HG02588 (cell line): ENCODE measurements around the gene DMD.
"Not testable (repeated sequence)": the region's sequence is repeated elsewhere in the genome, so short reads cannot be mapped to it uniquely, and the experiment has no call there.

Experiments
- ATAC-seq: cut with Tn5 transposase; IDR thresholded peaks from one replicate; pipeline ENCODE4 v1.9.1; 2021; ENCODE audit warnings: mild to moderate bottlenecking, moderate library complexity; ENCODE audit not compliant: unreplicated experiment

Gene DMD

GRCh38 chrX:31470753-31471152, 1740.6 kb downstream of the DMD start:
- not testable (repeated sequence) for ATAC-seq

DNA sequence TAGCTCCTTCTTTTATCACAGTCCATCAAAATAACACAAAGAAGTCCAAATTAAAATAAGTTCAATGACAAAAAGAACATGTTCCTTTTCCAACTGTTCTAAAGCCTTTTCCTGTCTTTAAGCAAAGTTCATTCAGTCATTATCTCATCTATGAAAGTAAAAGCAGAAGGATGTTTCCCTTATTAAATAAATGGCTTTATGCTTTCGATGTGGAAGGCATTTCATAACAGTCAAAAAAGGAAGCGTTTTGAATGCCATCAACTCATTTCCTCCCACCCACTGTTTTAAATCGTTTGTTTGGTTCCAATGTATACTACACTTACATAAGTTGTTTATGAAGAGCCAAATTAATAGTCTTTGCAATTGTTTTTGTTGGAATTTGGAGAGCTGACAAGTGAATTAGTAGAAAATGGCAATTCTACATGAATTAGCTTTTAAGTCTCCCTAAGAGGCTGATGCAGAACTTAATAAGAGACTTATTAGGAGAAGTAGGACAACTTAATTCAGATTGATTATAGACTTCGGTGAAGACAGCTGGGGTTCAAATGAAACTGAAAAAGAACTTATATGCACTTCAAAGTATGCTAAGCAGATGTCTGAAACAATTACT, 1746.9 kb downstream of the DMD start:
- no peak for ATAC-seq

GRCh38 chrX:31461266-31461665, 1750.1 kb downstream of the DMD start:
- ATAC-seq, result no peak

GRCh38 chrX:31459361-31459760, 1752.0 kb downstream of the DMD start:
- ATAC-seq, result no peak

DNA sequence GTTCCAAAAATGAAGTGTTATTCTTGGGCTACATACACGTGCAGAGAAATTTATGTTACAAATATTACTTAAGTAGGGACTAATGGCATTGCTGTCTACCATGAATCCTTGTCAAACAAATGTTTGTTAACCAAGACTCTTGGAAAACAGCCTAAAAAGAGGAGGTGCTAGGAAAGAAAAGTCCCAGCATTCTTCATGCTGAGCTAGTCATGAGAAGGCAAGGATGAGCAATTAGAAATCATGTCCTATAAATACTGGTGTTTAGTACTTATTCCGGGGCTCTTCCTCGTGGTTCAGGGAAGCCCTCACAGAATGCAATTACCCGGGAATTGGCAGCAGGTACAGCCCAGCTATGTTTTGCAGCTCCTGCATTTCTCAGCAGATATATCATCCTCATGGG, 1761.4 kb downstream of the DMD start:
- no peak for ATAC-seq

- ATAC-seq, result no peak
These were observed 1762.3 kb downstream of the DMD start for GRCh38 chrX:31449081-31449480.

DNA sequence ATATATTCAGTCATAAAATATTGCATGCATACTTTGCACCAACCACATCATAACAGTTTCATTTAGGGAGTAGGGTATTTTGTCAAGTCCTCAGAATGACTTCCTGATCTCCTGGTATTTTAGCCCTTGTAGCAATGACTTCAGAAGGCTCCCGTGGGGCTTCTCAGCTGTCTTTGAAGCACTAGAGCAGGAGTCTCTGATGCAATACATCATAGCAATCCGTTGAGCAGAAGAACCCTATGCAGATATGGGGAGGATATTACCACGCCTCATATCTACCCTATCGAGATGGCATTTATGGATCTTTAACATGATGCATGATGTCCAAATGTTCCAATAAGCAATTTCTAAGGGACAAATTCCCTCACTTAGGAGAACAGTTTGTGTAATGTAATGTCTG, 1765.8 kb downstream of the DMD start:
- no peak for ATAC-seq

- no peak for ATAC-seq
These were observed 1767.7 kb downstream of the DMD start for GRCh38 chrX:31443654-31444053.

DNA sequence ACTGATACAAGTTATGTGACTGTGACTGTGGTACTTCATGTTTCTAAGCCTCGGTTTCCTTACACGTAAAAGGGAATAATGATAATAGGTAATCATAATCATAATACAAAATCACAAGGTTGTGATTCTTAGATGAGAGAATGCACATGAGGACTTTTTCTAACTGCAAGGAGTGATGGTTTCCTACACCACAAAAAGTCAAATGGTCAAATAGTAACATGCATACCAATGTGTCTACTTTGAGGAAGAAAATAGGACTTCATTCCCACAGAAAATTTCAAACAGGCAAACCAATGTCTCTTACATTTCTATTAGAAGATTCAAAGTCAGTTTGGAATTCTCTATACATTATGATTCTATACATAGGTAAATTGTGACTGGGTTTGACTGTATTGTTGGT, 1770.8 kb downstream of the DMD start:
- no peak for ATAC-seq

DNA sequence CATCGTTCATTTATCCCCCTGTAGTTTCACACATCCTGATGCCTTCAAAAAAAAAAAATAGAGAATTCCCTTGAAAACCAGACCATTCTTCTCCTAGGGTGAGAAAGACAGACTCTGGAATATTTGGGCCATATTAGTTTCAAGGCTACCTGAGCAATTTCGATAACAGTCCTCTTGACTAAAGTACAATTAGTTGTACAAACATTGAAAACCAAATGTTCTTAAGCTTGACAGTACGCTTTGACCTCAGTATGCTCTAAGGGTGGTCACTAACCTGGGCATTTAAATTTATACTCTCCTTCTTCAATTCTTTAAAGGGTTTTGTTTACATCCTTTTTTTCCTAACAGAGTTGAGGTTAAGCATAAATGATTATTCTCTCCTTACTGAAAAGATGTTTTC, 1774.9 kb downstream of the DMD start:
- no peak for ATAC-seq

DNA sequence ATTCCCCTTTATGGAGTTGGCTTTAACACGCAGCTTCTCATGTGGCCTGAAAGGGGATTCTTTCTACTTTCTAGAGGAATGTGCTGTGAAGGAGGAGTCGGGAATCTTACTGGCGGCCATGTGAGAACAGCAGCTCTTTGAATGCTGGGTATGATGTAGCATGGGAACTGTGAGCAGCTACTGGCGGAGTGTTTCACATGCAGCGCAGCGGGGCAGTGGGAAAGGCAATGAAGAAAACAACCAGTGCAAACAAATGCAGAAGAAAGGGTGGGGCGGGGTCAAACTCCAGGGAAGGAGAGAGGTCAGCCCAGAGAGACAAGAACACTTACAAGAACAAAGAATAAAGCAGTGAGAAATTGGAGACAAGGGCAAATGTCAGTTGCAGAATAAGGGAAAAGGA, 1775.8 kb downstream of the DMD start:
- no peak for ATAC-seq

DNA sequence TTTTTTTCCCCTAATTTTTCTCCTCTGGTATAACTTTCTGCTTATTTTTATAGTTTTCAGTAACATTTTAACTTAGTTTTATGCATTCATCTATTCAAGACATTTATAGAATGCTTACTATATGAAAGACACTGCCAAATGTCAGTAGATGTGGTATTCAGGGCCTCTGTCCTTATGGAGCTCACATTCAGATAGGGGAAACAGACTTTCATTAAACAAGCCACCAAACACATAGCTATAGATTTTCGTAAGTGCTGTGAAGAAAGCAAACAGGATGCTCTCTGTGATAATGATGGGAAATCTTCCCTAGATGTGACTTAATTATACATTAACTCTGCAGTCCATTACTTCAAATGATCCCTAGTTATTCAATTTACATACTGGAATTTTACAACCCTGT, 1777.5 kb downstream of the DMD start:
- ATAC-seq, result no peak

- no peak for ATAC-seq
These were observed 1781.4 kb downstream of the DMD start for GRCh38 chrX:31429915-31430314.

DNA sequence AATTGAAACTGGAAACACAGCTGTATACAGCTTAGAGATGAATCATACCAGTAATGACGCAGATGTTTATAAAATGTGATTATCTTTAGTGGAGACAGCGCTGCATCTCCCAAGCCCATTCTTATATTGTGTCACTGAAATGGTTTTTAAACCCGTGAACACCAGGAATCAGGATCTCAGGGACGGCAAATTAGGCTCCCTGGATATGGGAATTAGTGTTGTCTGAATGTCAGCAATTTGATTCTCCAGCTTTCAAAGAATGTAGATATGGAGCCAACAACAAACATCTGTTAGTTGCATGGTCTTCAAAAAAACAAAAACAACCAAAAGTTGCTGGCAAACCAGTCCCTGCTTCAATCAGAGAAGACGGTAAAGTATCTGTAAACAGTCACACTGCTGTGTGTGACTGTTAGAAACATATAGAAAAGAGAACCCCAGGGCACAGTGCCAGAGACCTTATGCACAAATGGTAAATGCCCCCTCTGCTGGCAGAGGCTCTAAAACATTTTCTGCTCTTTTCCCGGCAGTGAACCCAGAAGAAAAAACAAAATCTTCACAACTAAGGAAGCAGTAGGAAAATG, 1787.7 kb downstream of the DMD start:
- ATAC-seq, result no peak

DNA sequence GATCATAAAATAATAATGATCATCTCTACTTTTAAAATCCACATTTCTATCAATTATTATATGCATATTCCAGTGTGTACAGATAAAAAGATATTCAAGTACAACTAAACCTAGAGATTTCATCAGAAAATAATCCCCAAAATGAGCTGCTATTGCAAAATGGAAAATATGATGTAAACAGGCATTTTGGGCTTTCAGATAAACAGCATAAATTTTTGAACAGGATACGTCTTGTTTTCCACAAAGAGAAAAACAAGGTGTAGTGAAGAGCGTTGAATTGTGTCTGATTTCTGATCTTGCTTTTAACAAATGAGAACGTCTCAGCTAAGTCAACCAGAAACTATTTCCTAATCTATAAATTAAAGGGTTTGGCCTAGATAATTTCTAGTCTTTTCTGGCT, 1789.9 kb downstream of the DMD start:
- no peak for ATAC-seq

DNA sequence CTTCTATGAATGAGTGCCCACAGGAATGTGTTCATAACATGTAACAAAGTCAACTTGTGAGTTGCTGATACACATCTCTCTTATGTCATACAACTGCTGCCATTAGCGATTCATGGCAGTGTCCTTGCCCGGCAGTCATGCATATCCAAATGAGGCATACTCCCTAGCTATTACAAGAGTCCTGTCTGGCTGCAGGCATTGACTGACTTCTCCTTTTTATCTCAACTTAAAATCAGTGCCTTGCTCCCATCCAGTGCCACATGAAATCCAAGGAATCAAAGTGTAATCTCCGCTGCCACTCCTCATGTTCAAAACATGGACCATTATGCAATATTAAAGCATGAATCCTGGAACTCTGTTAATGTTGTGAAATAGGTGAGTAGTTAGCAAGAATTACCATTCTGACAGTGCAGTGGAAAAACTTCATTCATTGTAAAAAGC, 1790.6 kb downstream of the DMD start:
- no peak for ATAC-seq

GRCh38 chrX:31420302-31420701, 1791.0 kb downstream of the DMD start:
- no peak for ATAC-seq

GRCh38 chrX:31397119-31397518, 1814.2 kb downstream of the DMD start:
- ATAC-seq, result no peak

- no peak for ATAC-seq
These were observed 1818.8 kb downstream of the DMD start for GRCh38 chrX:31392513-31392912.

GRCh38 chrX:31388946-31389345, 1822.4 kb downstream of the DMD start:
- no peak for ATAC-seq

- no peak for ATAC-seq
These were observed 1826.9 kb downstream of the DMD start for GRCh38 chrX:31384471-31384870.

GRCh38 chrX:31383991-31384390, 1827.4 kb downstream of the DMD start:
- no peak for ATAC-seq

DNA sequence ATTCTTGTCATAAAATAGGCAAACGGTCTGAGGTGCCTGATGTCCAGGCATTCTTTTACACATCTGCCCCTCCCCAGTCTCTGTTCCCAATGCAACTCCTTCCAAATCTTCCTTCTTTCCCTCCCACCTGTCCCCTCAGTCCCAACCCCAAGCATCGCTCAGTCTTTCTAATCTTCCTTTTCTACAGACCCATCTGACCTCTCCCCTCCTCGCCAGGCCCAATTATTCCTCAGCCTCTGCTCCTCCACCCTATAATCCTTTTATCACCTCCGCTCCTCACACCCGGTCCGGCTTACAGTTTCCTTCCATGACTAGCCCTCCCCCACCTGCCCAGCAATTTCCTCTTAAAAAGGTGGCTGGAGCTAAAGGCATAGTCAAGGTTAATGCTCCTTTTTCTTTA, 1832.4 kb downstream of the DMD start:
- ATAC-seq, result not testable (repeated sequence)
